ENCODE data around the gene MREG. TPM values are rescaled to one million over a fixed set of nuclear protein-coding genes. Genes with fewer than 3 reads are reported as not detected.
"Not testable (repeated sequence)": the region's sequence is repeated elsewhere in the genome, so short reads cannot be mapped to it uniquely, and the experiment has no call there.

Gene MREG
- polyA plus RNA-seq, 1 donor: 5.5 TPM

DNA sequence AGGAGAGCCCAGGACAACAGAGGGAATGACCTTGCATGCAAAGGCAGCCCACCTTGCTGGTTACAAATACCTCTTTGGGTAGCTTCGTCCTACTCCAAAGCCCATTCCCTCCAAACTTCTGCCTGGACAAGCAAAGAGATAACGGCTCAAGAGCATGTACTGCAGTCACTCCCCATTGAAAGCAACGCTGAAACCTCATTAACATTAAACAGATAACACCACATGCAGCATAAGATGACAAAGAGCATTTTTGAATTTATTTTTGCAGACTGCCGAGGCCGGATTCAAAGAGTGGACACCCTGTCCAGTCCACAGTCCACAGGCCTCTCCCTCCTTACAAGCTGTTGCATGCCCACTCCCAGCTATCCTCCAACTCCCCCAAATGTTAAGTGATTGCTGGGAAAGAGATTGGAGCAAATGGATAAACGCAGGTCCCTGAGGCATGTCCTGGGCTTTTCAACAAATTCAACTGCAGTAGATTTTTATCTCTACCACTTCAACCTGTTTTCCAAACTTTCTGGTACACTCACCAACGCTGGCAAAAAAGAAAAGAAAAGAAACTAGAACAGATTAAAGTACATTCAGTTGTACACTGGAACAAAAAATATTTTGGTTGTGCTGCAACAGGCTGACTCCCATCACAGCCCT, 40.1 kb downstream of the MREG start:
- H3K36me3 ChIP-seq (ENCODE audit: control insufficient read depth, insufficient read depth, low read length): peaks cover 3% of the 10 kb centered on the region
- H3K27ac ChIP-seq (ENCODE audit: low read length): no peak overlapping the region
- H3K4me1 ChIP-seq (ENCODE audit: control insufficient read depth, insufficient read depth, low read length): peaks cover 3% of the 10 kb centered on the region
- no peak overlapping the region for H3K4me3 ChIP-seq (ENCODE audit: low read length)
- H3K27me3 ChIP-seq (ENCODE audit: control insufficient read depth, insufficient read depth, low read length): no peaks in the 10 kb centered on the region
- no peaks in the 10 kb centered on the region for H3K9me3 ChIP-seq (ENCODE audit: control insufficient read depth, low read depth, low read length)
- DNase-seq: no peak
- no CpG with 5 or more reads among the region's 7 CpGs for WGBS (ENCODE audit: insufficient coverage, low lambda C conversion rate)

GRCh38 chr2:215971671-215972070, 41.7 kb downstream of the MREG start:
- no peak overlapping the region for H3K4me3 ChIP-seq (ENCODE audit: low read length)
- H3K27ac ChIP-seq (ENCODE audit: low read length): no peak overlapping the region
- H3K4me1 ChIP-seq (ENCODE audit: control insufficient read depth, insufficient read depth, low read length): peaks cover 3% of the 10 kb centered on the region
- H3K36me3 ChIP-seq (ENCODE audit: control insufficient read depth, insufficient read depth, low read length): peaks cover 3% of the 10 kb centered on the region
- no CpG with 5 or more reads among the region's 5 CpGs for WGBS (ENCODE audit: insufficient coverage, low lambda C conversion rate)
- no peaks in the 10 kb centered on the region for H3K9me3 ChIP-seq (ENCODE audit: control insufficient read depth, low read depth, low read length)
- H3K27me3 ChIP-seq (ENCODE audit: control insufficient read depth, insufficient read depth, low read length): no peaks in the 10 kb centered on the region
- no peak for DNase-seq

- WGBS (ENCODE audit: insufficient coverage, low lambda C conversion rate): no CpG with 5 or more reads among the region's 4 CpGs
Observed at GRCh38 chr2:215970894-215971293, 42.5 kb downstream of the MREG start.

DNA sequence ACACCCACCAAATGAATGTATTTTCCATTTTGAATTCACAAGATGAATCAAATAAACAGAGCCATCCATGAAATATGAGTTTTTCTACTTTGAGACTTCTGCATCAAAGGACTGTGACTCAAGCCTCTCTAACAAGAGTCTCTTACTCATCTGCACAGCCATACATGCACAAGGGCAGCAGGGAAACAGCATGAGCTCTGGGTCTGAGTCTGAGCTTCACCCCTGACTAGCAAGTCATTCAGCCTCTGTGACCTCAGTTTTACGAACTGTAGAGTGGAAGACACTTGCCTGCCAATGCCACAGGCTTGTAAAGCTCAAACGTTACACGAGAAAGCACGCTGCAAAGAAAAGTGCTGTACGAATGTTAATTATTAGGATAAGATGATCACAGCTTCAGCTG, 42.9 kb downstream of the MREG start:
- 100% methylated on average over 5 of the region's 5 CpGs for WGBS (ENCODE audit: insufficient coverage, low lambda C conversion rate)
- no peak overlapping the region for H3K4me3 ChIP-seq (ENCODE audit: low read length)
- peaks cover 3% of the 10 kb centered on the region for H3K36me3 ChIP-seq (ENCODE audit: control insufficient read depth, insufficient read depth, low read length)
- peaks cover 3% of the 10 kb centered on the region for H3K4me1 ChIP-seq (ENCODE audit: control insufficient read depth, insufficient read depth, low read length)
- no peak overlapping the region for H3K27ac ChIP-seq (ENCODE audit: low read length)
- no peaks in the 10 kb centered on the region for H3K9me3 ChIP-seq (ENCODE audit: control insufficient read depth, low read depth, low read length)
- H3K27me3 ChIP-seq (ENCODE audit: control insufficient read depth, insufficient read depth, low read length): no peaks in the 10 kb centered on the region
- no peak for DNase-seq

More at GRCh38 chr2:215970894-215971293, 42.5 kb downstream of the MREG start:
- not testable (repeated sequence) for DNase-seq; H3K27me3 ChIP-seq (ENCODE audit: control insufficient read depth, insufficient read depth, low read length); H3K4me3 ChIP-seq (ENCODE audit: low read length); H3K4me1 ChIP-seq (ENCODE audit: control insufficient read depth, insufficient read depth, low read length); H3K36me3 ChIP-seq (ENCODE audit: control insufficient read depth, insufficient read depth, low read length); H3K9me3 ChIP-seq (ENCODE audit: control insufficient read depth, low read depth, low read length); H3K27ac ChIP-seq (ENCODE audit: low read length)

GRCh38 chr2:215969131-215969841, 44.1 kb downstream of the MREG start:
- peaks cover 3% of the 10 kb centered on the region for H3K4me1 ChIP-seq (ENCODE audit: control insufficient read depth, insufficient read depth, low read length)
- peaks cover 3% of the 10 kb centered on the region for H3K36me3 ChIP-seq (ENCODE audit: control insufficient read depth, insufficient read depth, low read length)
- H3K27me3 ChIP-seq (ENCODE audit: control insufficient read depth, insufficient read depth, low read length): no peaks in the 10 kb centered on the region
- H3K4me3 ChIP-seq (ENCODE audit: low read length): no peak overlapping the region
- DNase-seq: no peak
- no peaks in the 10 kb centered on the region for H3K9me3 ChIP-seq (ENCODE audit: control insufficient read depth, low read depth, low read length)
- H3K27ac ChIP-seq (ENCODE audit: low read length): no peak overlapping the region
- 80% methylated on average over 1 of the region's 6 CpGs for WGBS (ENCODE audit: insufficient coverage, low lambda C conversion rate)

DNA sequence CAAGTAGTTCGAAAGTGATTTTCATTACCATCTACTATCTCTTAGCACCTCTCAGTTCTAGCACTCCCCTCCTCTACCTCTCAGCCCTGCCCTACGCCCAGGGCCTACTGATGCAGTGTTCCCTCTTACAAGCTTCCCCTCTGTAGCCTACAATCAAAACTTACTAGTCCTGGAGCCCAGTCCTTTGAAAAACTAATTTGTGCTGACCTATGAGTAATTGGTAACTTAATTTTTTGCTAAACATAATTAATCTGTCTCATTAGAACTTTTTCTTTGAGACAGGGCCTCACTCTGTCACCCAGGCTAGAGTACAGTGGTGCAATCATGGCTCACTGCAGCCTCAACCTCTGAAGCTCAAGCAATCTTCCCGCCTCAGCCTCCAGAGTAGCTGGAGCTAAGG, 44.9 kb downstream of the MREG start:
- H3K4me1 ChIP-seq (ENCODE audit: control insufficient read depth, insufficient read depth, low read length): no peaks in the 10 kb centered on the region
- H3K36me3 ChIP-seq (ENCODE audit: control insufficient read depth, insufficient read depth, low read length): peaks cover 3% of the 10 kb centered on the region
- H3K9me3 ChIP-seq (ENCODE audit: control insufficient read depth, low read depth, low read length): no peaks in the 10 kb centered on the region
- no peaks in the 10 kb centered on the region for H3K27me3 ChIP-seq (ENCODE audit: control insufficient read depth, insufficient read depth, low read length)
- no peak overlapping the region for H3K27ac ChIP-seq (ENCODE audit: low read length)
- H3K4me3 ChIP-seq (ENCODE audit: low read length): no peak overlapping the region
- no CpG with 5 or more reads among the region's 3 CpGs for WGBS (ENCODE audit: insufficient coverage, low lambda C conversion rate)
- no peak for DNase-seq

DNA sequence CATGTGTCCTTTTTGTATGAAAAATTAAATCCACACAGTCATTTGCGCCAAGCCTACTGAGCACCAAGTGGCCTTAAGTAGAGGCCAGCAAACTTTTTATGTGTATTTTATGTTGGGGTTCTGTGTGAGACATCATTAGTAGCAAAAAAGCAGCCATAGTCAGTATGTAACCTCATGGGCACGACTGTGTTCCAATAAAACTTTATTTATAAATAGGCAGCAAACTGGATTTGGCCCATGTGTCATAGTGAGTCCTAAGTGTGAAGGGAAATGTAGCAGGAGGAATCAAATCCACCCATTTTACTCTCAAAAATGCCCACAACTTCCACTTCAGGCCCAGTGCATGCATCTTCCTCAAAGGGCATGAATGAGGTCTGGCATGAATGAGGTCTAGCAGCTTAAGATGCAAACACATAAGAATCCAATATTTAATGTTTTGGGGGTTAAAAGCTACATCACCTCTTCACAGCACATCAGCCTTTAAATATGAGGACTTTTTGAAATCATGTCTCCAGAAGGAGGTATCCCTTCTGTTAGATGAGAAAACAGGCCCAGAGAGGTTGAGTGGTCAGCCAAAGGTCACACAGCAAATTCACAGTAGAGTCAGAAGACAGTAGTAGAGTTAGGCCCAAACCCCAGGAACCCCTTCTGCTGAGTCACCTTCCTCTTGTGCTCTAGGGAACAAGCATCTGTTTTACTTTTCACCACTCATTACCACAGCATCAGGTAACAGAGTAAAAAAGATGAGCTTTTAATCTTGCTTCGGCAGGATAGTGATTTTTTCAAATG, 45.6 kb downstream of the MREG start:
- DNase-seq: no peak
- no peaks in the 10 kb centered on the region for H3K27me3 ChIP-seq (ENCODE audit: control insufficient read depth, insufficient read depth, low read length)
- 67% methylated on average over 1 of the region's 3 CpGs for WGBS (ENCODE audit: insufficient coverage, low lambda C conversion rate)

GRCh38 chr2:215966951-215967350, 46.4 kb downstream of the MREG start:
- Histone ChIP-seq H3K4me3 (ENCODE audit: low read length) (no peak overlapping the region), H3K27ac (ENCODE audit: low read length) (no peak overlapping the region), H3K4me1 (ENCODE audit: control insufficient read depth, insufficient read depth, low read length) (no peaks in the 10 kb centered on the region), H3K27me3 (ENCODE audit: control insufficient read depth, insufficient read depth, low read length) (no peaks in the 10 kb centered on the region), H3K36me3 (ENCODE audit: control insufficient read depth, insufficient read depth, low read length) (peaks cover 3% of the 10 kb centered on the region), H3K9me3 (ENCODE audit: control insufficient read depth, low read depth, low read length) (no peaks in the 10 kb centered on the region)
- DNase-seq: no peak
- WGBS (ENCODE audit: insufficient coverage, low lambda C conversion rate): no CpG with 5 or more reads among the region's 3 CpGs

More for the DNA sequence above, 45.6 kb downstream of the MREG start:
- Histone ChIP-seq H3K36me3 (ENCODE audit: control insufficient read depth, insufficient read depth, low read length) (peaks cover 3% of the 10 kb centered on the region), H3K4me3 (ENCODE audit: low read length) (no peak overlapping the region), H3K27ac (ENCODE audit: low read length) (no peak overlapping the region), H3K4me1 (ENCODE audit: control insufficient read depth, insufficient read depth, low read length) (no peaks in the 10 kb centered on the region), H3K9me3 (ENCODE audit: control insufficient read depth, low read depth, low read length) (no peaks in the 10 kb centered on the region)

- Histone ChIP-seq H3K36me3 (ENCODE audit: control insufficient read depth, insufficient read depth, low read length) (no peaks in the 10 kb centered on the region), H3K4me3 (ENCODE audit: low read length) (no peak overlapping the region), H3K4me1 (ENCODE audit: control insufficient read depth, insufficient read depth, low read length) (no peaks in the 10 kb centered on the region), H3K27ac (ENCODE audit: low read length) (no peak overlapping the region), H3K9me3 (ENCODE audit: control insufficient read depth, low read depth, low read length) (no peaks in the 10 kb centered on the region), H3K27me3 (ENCODE audit: control insufficient read depth, insufficient read depth, low read length) (no peaks in the 10 kb centered on the region)
- WGBS (ENCODE audit: insufficient coverage, low lambda C conversion rate): 0% methylated on average over 1 of the region's 4 CpGs
- DNase-seq: no peak
Observed at GRCh38 chr2:215966274-215966673, 47.1 kb downstream of the MREG start.

DNA sequence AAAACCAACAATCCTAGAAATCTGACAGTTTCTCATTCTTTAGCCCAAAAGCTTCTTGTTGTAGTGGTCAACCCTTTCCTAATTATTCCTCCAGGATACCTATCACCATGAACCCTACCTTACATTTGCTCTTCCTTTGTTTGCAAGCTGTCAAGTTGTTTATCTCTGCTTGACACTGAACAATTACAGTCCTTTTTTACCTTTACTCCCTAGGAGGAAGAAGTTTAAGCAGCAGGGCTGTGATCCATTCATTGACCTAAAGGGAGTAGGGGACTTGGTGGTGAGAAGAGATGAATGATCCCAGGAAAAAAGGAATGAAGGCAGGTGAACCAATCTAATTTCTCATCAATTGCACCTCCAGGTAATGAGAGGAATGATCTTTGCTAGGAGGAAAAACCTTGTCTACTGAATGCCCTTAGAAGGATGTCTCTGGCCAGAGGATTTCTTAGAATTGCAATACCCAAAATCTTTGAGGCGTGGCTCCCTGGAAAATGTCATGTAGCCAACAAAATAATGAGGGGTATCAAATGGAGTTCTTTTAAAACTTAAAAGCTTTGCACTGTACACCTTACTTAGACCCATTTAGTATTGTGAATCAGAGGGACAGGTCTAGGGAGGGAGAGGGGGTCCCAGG, 47.7 kb downstream of the MREG start:
- DNase-seq: no peak
- H3K9me3 ChIP-seq (ENCODE audit: control insufficient read depth, low read depth, low read length): no peaks in the 10 kb centered on the region

More for the DNA sequence above, 47.7 kb downstream of the MREG start:
- no CpG with 5 or more reads among the region's 1 CpG for WGBS (ENCODE audit: insufficient coverage, low lambda C conversion rate)
- no peaks in the 10 kb centered on the region for H3K36me3 ChIP-seq (ENCODE audit: control insufficient read depth, insufficient read depth, low read length)
- no peaks in the 10 kb centered on the region for H3K27me3 ChIP-seq (ENCODE audit: control insufficient read depth, insufficient read depth, low read length)
- H3K4me1 ChIP-seq (ENCODE audit: control insufficient read depth, insufficient read depth, low read length): no peaks in the 10 kb centered on the region
- H3K4me3 ChIP-seq (ENCODE audit: low read length): no peak overlapping the region
- H3K27ac ChIP-seq (ENCODE audit: low read length): no peak overlapping the region
